Measurements from ENCODE around the gene ADAMTS9.

ADAMTS9 gene

GRCh38 chr3:64601824-64602223 is 86.0 kb downstream of the ADAMTS9 start:
- Histone ChIP-seq H3K4me3 (replicated peaks; ENCODE audit: insufficient read depth, low read length) (no peak overlapping the region), H3K27ac (replicated peaks) (no peak overlapping the region), H3K27me3 (ENCODE audit: insufficient read depth, poor library complexity, severe bottlenecking) (no peaks in the 10 kb centered on the region)
- DNase-seq (ENCODE audit: low read depth in 1 of 2, low spot score in 1 of 2), result no peak
- TF ChIP-seq CTCF (IDR thresholded peaks at IDR 0.05; ENCODE audit: insufficient read depth, low read length), result no peak
- no peak for TF ChIP-seq GABPA (IDR thresholded peaks at IDR 0.05; ENCODE audit: low read depth)
- TF ChIP-seq SPI1 (IDR thresholded peaks at IDR 0.05; ENCODE audit: borderline replicate concordance, low read depth), result no peak
- no peak for TF ChIP-seq POLR2AphosphoS5 (IDR thresholded peaks at IDR 0.05; ENCODE audit: low read depth)
- no peak for TF ChIP-seq REST (IDR thresholded peaks at IDR 0.05; ENCODE audit: insufficient replicate concordance, low read depth)

GRCh38 chr3:64600246-64600950 is 87.4 kb downstream of the ADAMTS9 start:
- TF ChIP-seq CTCF (IDR thresholded peaks at IDR 0.05; ENCODE audit: insufficient read depth, low read length) (no peak), GABPA (IDR thresholded peaks at IDR 0.05; ENCODE audit: low read depth) (no peak), POLR2AphosphoS5 (IDR thresholded peaks at IDR 0.05; ENCODE audit: low read depth) (no peak), REST (IDR thresholded peaks at IDR 0.05; ENCODE audit: insufficient replicate concordance, low read depth) (no peak), SPI1 (IDR thresholded peaks at IDR 0.05; ENCODE audit: borderline replicate concordance, low read depth) (no peak)

GRCh38 chr3:64599651-64600050 is 88.1 kb downstream of the ADAMTS9 start:
- no peak for TF ChIP-seq REST (IDR thresholded peaks at IDR 0.05; ENCODE audit: insufficient replicate concordance, low read depth)
- Histone ChIP-seq H3K27ac (replicated peaks) (no peak overlapping the region), H3K27me3 (ENCODE audit: insufficient read depth, poor library complexity, severe bottlenecking) (no peaks in the 10 kb centered on the region), H3K4me3 (replicated peaks; ENCODE audit: insufficient read depth, low read length) (no peak overlapping the region)
- DNase-seq (ENCODE audit: low read depth in 1 of 2, low spot score in 1 of 2), result no peak

More at GRCh38 chr3:64600246-64600950, 87.4 kb downstream of the ADAMTS9 start:
- H3K27ac ChIP-seq (replicated peaks), result no peak overlapping the region
- H3K27me3 ChIP-seq (ENCODE audit: insufficient read depth, poor library complexity, severe bottlenecking), result no peaks in the 10 kb centered on the region
- no peak for DNase-seq (ENCODE audit: low read depth in 1 of 2, low spot score in 1 of 2)
- no peak overlapping the region for H3K4me3 ChIP-seq (replicated peaks; ENCODE audit: insufficient read depth, low read length)
